CD14-positive monocyte (primary cell): ENCODE results near the gene SETD5. TPM values are rescaled to one million over a fixed set of nuclear protein-coding genes. Genes with fewer than 3 reads are reported as not detected.

Experiments
- DNase-seq, 3 donors: peaks; one replicate each; pipeline ENCODE4 v3.0.0-alpha.2; 2011 to 2022
- H2AFZ ChIP-seq: 2 replicates; pipeline ENCODE4 v1.6.0; 2012; ENCODE audit warnings: mild to moderate bottlenecking, low read depth, low read length, inconsistent platforms; ENCODE audit not compliant: insufficient read depth, poor library complexity, severe bottlenecking
- H3K27ac ChIP-seq, 2 donors: 1 replicate in 1 of 2; 2 replicates in 1 of 2; pipeline ENCODE4 v1.5.1; 2012 to 2013; ENCODE audit warnings: low read length in 2 of 2, control low read depth in 1 of 2, inconsistent platforms in 1 of 2, low read depth in 1 of 2, mild to moderate bottlenecking in 1 of 2
- H3K27me3 ChIP-seq, 2 donors: one replicate each; pipeline versions ENCODE4 v1.6.0 to v1.6.1; 2011 to 2013; ENCODE audit warnings: low read length in 2 of 2; ENCODE audit not compliant: control insufficient read depth in 2 of 2, insufficient read depth in 2 of 2
- H3K36me3 ChIP-seq, 2 donors: replicated peaks in 1 of 2; 1 replicate in 1 of 2; 2 replicates in 1 of 2; pipeline versions ENCODE4 v1.5.1 to v1.6.1; 2012 to 2013; ENCODE audit warnings: low read length in 2 of 2, control low read depth in 1 of 2, inconsistent platforms in 1 of 2, mild to moderate bottlenecking in 1 of 2; ENCODE audit not compliant: insufficient read depth in 2 of 2, control insufficient read depth in 1 of 2
- H3K4me1 ChIP-seq, 2 donors: 1 replicate in 1 of 2; 2 replicates in 1 of 2; pipeline versions ENCODE4 v1.5.1 to v1.6.1; 2012 to 2013; ENCODE audit warnings: low read length in 2 of 2, control low read depth in 1 of 2, inconsistent platforms in 1 of 2, mild to moderate bottlenecking in 1 of 2, moderate library complexity in 1 of 2; ENCODE audit not compliant: insufficient read depth in 2 of 2, control insufficient read depth in 1 of 2
- H3K4me2 ChIP-seq: replicated peaks from 2 replicates; pipeline ENCODE3; 2012; ENCODE audit warnings: low read length, moderate library complexity, mild to moderate bottlenecking; ENCODE audit not compliant: poor library complexity, severe bottlenecking; ENCODE audit errors: extremely low read depth
- H3K4me3 ChIP-seq, 3 experiments: fragments of 200-600 bp in 1 of 3; sonication (generic) in 1 of 3; replicated peaks in 1 of 3; 1 replicate in 2 of 3; 2 replicates in 1 of 3; pipeline ENCODE4 v1.5.1; 2011 to 2013; ENCODE audit warnings: low read length in 3 of 3, mild to moderate bottlenecking in 3 of 3, control low read depth in 2 of 3, low read depth in 2 of 3, inconsistent platforms in 1 of 3, moderate library complexity in 1 of 3
- H3K79me2 ChIP-seq: 2 replicates; pipeline ENCODE4 v1.6.0; 2012; ENCODE audit warnings: mild to moderate bottlenecking, control low read depth, inconsistent platforms, low read length, moderate library complexity; ENCODE audit not compliant: insufficient read depth
- H3K9ac ChIP-seq: 2 replicates; pipeline ENCODE4 v1.6.0; 2017; ENCODE audit warnings: low read length, mild to moderate bottlenecking; ENCODE audit not compliant: insufficient read depth, poor library complexity, severe bottlenecking
- H3K9me3 ChIP-seq, 2 donors: replicated peaks in 1 of 2; 1 replicate in 1 of 2; 2 replicates in 1 of 2; pipeline versions ENCODE4 v1.5.1 to v1.6.1; 2012 to 2013; ENCODE audit warnings: low read length in 2 of 2, control low read depth in 1 of 2; ENCODE audit not compliant: control insufficient read depth in 1 of 2, insufficient read depth in 1 of 2
- H4K20me1 ChIP-seq: 2 replicates; pipeline ENCODE4 v1.6.0; 2012; ENCODE audit warnings: mild to moderate bottlenecking, low read length, control low read depth, moderate library complexity; ENCODE audit not compliant: insufficient read depth
- H3K27ac Mint-ChIP-seq, 7 donors: one replicate each; pipeline ENCODE4 v1.8.0; 2020; ENCODE audit warnings: mild to moderate bottlenecking in 7 of 7, mixed read lengths in 7 of 7, moderate library complexity in 6 of 7, inconsistent platforms in 2 of 7
- H3K27me3 Mint-ChIP-seq, 3 donors: one replicate each; pipeline ENCODE4 v1.8.0; 2021 to 2022; ENCODE audit warnings: low read depth in 3 of 3, mild to moderate bottlenecking in 3 of 3, mixed read lengths in 3 of 3, moderate library complexity in 3 of 3, inconsistent platforms in 1 of 3
- H3K36me3 Mint-ChIP-seq, 2 donors: one replicate each; pipeline ENCODE4 v1.8.0; 2020; ENCODE audit warnings: mixed read lengths in 2 of 2, inconsistent platforms in 1 of 2, mild to moderate bottlenecking in 1 of 2
- H3K4me1 Mint-ChIP-seq: one replicate; pipeline ENCODE4 v1.8.0; 2020; ENCODE audit warnings: mild to moderate bottlenecking, mixed read lengths
- H3K4me3 Mint-ChIP-seq, 2 donors: one replicate each; pipeline ENCODE4 v1.8.0; 2020; ENCODE audit warnings: mild to moderate bottlenecking in 2 of 2, mixed read lengths in 2 of 2, moderate library complexity in 1 of 2
- H3K9me3 Mint-ChIP-seq, 7 donors: one replicate each; pipeline ENCODE4 v1.8.0; 2020 to 2022; ENCODE audit warnings: mixed read lengths in 7 of 7, mild to moderate bottlenecking in 6 of 7, moderate library complexity in 6 of 7, inconsistent platforms in 2 of 7
- WGBS: methylation state at CpG from one replicate; pipeline ENCODE4 v1.1.5; 2013; ENCODE audit warnings: missing lambda C conversion rate; ENCODE audit not compliant: insufficient coverage; 5-methylcytosine and 5-hydroxymethylcytosine counted together
- intact Hi-C, 2 donors: fragments of 100-400 bp; cut with micrococcal nuclease; formaldehyde crosslinking; loops; one replicate each; pipeline versions ENCODE4 v1.15.0 to v1.15.1; 2023
- polyA plus RNA-seq, 3 donors: library from polyadenylated mRNA; depleted of rRNA in 1 of 3; unstranded in 2 of 3; stranded (reverse) in 1 of 3; fragments of 300-500 nt in 2 of 3; fragments of >200 nt in 1 of 3; fragmentation: Illumina TruSeq in 2 of 3; gene quantifications; 1 replicate in 2 of 3; 2 replicates in 1 of 3; pipeline ENCODE4 v1.2.3, GENCODE V29; 2012 to 2021
- TF ChIP-seq, protein P1 (sequence below): fragments of 200-600 bp; IDR thresholded peaks from one replicate; pipeline ENCODE4 v1.8.0; 2022; ENCODE audit warnings: antibody characterized with exemption, mild to moderate bottlenecking

The SETD5 gene
- polyA plus RNA-seq, 3 donors: 4.1 to 51.5 (median 13.7) TPM

DNA sequence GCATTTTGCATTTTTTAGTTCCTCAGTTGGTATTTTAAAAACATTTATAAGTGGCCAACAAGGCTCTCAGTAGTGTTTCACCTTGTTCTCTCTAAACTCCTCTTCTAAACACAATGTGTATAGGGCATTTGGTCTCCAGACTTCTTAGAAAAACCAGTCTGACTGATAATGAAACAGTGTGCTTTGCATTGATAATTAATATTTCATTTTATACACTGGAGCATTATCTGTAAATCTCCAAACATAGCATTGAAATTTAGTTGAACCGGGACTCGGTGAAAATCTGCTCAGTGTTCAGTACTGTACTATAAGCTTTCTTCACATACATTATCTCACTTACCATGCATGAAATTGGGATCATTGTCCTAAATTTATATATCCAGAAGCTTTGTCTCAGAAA is 53.6 kb downstream of the SETD5 start:
- H3K79me2 ChIP-seq: no peaks in the 10 kb centered on the region
- intact Hi-C loops: loop anchor here in 1 of 2 donors (10.0 kb wide), 1 partner anchor 214 kb away; no protein-coding TSS in a partner anchor

DNA sequence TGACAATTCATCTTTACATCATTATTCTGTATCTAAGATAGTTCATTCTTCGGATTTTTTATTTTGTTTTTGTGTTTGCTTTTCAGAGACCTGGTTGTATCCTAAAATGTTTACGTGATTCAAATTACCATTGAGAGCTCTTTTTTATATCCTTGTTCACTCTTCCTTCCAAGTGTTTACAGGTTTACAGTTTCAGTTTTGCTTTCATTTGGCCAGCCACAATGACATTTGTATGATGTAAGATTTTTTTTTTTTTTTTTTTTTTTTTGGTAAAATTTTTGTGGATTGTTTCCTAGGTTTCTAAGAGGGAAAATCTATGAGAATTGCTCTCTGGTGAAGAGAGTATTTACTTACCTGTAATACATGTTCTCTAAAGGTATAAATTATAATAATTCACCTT is 55.0 kb downstream of the SETD5 start:
- Histone ChIP-seq H3K9me3 (no peaks in the 10 kb centered on the region), H3K9ac (no peak overlapping the region), H2AFZ (no peak overlapping the region), H3K4me2 (no peak overlapping the region), H3K27me3 (no peaks in the 10 kb centered on the region), H3K4me1 (no peaks in the 10 kb centered on the region), H3K4me3 (no peak overlapping the region), H3K79me2 (no peaks in the 10 kb centered on the region), H4K20me1 (peaks cover 19% of the 10 kb centered on the region), H3K36me3 (peaks cover 95 to 97% of the 10 kb centered on the region in 2 donors), H3K27ac (peak overlapping the region in 1 of 2 donors; percentile 62)
- TF ChIP-seq, protein P1, sequence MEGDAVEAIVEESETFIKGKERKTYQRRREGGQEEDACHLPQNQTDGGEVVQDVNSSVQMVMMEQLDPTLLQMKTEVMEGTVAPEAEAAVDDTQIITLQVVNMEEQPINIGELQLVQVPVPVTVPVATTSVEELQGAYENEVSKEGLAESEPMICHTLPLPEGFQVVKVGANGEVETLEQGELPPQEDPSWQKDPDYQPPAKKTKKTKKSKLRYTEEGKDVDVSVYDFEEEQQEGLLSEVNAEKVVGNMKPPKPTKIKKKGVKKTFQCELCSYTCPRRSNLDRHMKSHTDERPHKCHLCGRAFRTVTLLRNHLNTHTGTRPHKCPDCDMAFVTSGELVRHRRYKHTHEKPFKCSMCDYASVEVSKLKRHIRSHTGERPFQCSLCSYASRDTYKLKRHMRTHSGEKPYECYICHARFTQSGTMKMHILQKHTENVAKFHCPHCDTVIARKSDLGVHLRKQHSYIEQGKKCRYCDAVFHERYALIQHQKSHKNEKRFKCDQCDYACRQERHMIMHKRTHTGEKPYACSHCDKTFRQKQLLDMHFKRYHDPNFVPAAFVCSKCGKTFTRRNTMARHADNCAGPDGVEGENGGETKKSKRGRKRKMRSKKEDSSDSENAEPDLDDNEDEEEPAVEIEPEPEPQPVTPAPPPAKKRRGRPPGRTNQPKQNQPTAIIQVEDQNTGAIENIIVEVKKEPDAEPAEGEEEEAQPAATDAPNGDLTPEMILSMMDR: no peak
- H3K4me3 Mint-ChIP-seq: no peak overlapping the region
- peak overlapping the region in 4 of 7 donors; percentile 65 to 85 (median 74) for H3K27ac Mint-ChIP-seq
- peaks cover 2% of the 10 kb centered on the region for H3K4me1 Mint-ChIP-seq
- H3K9me3 Mint-ChIP-seq: no peaks in the 10 kb centered on the region
- intact Hi-C loops: loop anchor here in 1 of 2 donors (10.0 kb wide), 1 partner anchor 212 kb away; no protein-coding TSS in a partner anchor
- DNase-seq: no peak
- H3K27me3 Mint-ChIP-seq: peaks cover 0 to 1% (median 0%) of the 10 kb centered on the region in 3 donors
- H3K36me3 Mint-ChIP-seq: peaks cover 71 to 85% of the 10 kb centered on the region in 2 donors
- no CpG with 5 or more reads among the region's 2 CpGs for WGBS

More for the DNA sequence above, 53.6 kb downstream of the SETD5 start:
- peaks cover 0 to 2% (median 0%) of the 10 kb centered on the region in 3 donors for H3K27me3 Mint-ChIP-seq
- H3K36me3 ChIP-seq: peaks cover 95 to 100% of the 10 kb centered on the region in 2 donors
- no peak overlapping the region for H3K4me3 ChIP-seq
- no peaks in the 10 kb centered on the region for H3K9me3 ChIP-seq
- H2AFZ ChIP-seq: no peak overlapping the region
- no peak for DNase-seq
- no peaks in the 10 kb centered on the region for H3K27me3 ChIP-seq
- peaks cover 19% of the 10 kb centered on the region for H4K20me1 ChIP-seq
- H3K4me2 ChIP-seq: no peak overlapping the region
- H3K4me1 ChIP-seq: no peaks in the 10 kb centered on the region
- TF ChIP-seq, protein P1: no peak
- H3K36me3 Mint-ChIP-seq: peaks cover 79 to 85% of the 10 kb centered on the region in 2 donors
- no peak overlapping the region for H3K9ac ChIP-seq
- peak overlapping the region in 1 of 2 donors; percentile 62 for H3K27ac ChIP-seq
- no peak overlapping the region for H3K4me3 Mint-ChIP-seq
- no peak overlapping the region for H3K27ac Mint-ChIP-seq
- no CpG with 5 or more reads among the region's 2 CpGs for WGBS
- peaks cover 2% of the 10 kb centered on the region for H3K4me1 Mint-ChIP-seq
- H3K9me3 Mint-ChIP-seq: no peaks in the 10 kb centered on the region
